Activated naive CD4-positive, alpha-beta T cell treated with anti-CD3 and anti-CD28 coated beads, Interleukin-2, amount 50 U/mL, for 72 hours (primary cell): ENCODE measurements around the gene ADARB1. TPM values are rescaled to one million over a fixed set of nuclear protein-coding genes. Genes with fewer than 3 reads are reported as not detected.
A peak's percentile ranks its signal among the peaks of the same experiment; 100 is the strongest.

Source experiments
- ATAC-seq, 2 donors: fragments of 150-1000 bp; cut with Tn5 transposase; 2 replicates each; pipeline ENCODE4 v1.10.0; 2021; ENCODE audit warnings: mild to moderate bottlenecking in 2 of 2, moderate library complexity in 2 of 2
- DNase-seq, 2 donors: peaks; one replicate each; pipeline ENCODE4 v3.0.0; 2021 to 2022; ENCODE audit warnings: low spot score in 2 of 2
- H3K27ac Mint-ChIP-seq, 2 donors: one replicate each; pipeline ENCODE4 v1.8.0; 2022; ENCODE audit warnings: mild to moderate bottlenecking in 2 of 2, mixed read lengths in 2 of 2
- H3K36me3 Mint-ChIP-seq, 2 donors: one replicate each; pipeline ENCODE4 v1.8.0; 2022; ENCODE audit warnings: mixed read lengths in 2 of 2
- H3K9me3 Mint-ChIP-seq, 2 donors: one replicate each; pipeline ENCODE4 v1.8.0; 2022; ENCODE audit warnings: mixed read lengths in 2 of 2
- total RNA-seq, 2 donors: library from RNA; stranded (reverse); gene quantifications; one replicate each; pipeline ENCODE4 v1.2.3, GENCODE V29; 2022

The ADARB1 gene
- total RNA-seq, 2 donors from 2014 or later, result 24.4 to 37.4 TPM

- Mint-ChIP-seq H3K27ac (peak overlapping the region; percentile 87 to 94), H3K9me3 (peaks cover 0 to 6% of the 10 kb centered on the region in 2 donors), H3K36me3 (peaks cover 9 to 16% of the 10 kb centered on the region in 2 donors)
- ATAC-seq, result peak in 1 of 2 donors; percentile 30
- peak in 1 of 2 donors; percentile 57 for DNase-seq
Measured at GRCh38 chr21:45078371-45078770, 4.0 kb downstream of the ADARB1 start.

DNA sequence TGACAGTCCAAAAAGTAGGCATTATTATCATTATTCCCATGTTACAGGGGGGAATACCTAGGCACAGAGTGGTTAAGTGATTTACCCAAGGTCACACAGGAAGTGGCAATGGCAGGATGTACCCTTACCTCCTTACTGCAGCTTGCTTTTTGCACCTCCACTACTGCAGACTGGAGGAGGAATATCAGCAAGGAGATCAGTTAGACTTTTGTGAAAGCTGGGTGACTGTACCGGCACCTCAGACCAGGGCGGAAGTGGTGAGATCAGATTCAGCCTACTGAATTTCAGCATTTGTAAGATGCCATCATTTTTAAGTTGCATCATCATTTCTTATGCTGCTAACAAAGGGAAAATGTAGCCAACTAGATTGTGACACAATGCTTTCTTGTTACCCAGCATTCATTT is 4.5 kb downstream of the ADARB1 start:
- Mint-ChIP-seq H3K9me3 (peaks cover 0 to 6% of the 10 kb centered on the region in 2 donors), H3K27ac (peak overlapping the region; percentile 94 to 98), H3K36me3 (peaks cover 9 to 15% of the 10 kb centered on the region in 2 donors)
- DNase-seq (peak; percentile 61 to 74), ATAC-seq (peak; percentile 72 to 82)

DNA sequence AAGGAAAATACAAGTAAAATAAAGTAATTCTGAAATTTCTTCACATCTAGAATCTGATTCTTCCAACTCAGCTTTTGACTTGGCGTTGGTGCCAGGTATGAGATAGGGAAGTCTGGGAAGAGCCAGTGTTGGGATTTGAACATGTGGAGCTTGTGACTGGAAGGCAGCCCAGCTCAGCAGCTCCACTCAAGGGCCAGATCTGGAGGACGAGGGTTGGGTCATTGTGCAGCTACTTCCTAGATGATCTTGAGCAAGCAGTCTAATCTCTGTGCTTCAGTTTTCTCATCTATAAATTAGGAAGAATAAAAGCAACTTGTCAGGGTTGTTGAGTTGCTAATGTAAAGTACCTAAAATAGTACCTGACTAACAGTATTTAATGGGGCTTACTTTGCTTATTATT is 5.0 kb downstream of the ADARB1 start:
- DNase-seq (peak in 1 of 2 donors; percentile 33), ATAC-seq (no peak)
- peaks cover 0 to 6% of the 10 kb centered on the region in 2 donors for H3K9me3 Mint-ChIP-seq
- peaks cover 9 to 16% of the 10 kb centered on the region in 2 donors for H3K36me3 Mint-ChIP-seq
- peak overlapping the region; percentile 94 to 98 for H3K27ac Mint-ChIP-seq

- no peak for ATAC-seq
- DNase-seq, result peak in 1 of 2 donors; percentile 7
- H3K36me3 Mint-ChIP-seq, result peaks cover 9 to 16% of the 10 kb centered on the region in 2 donors
- H3K9me3 Mint-ChIP-seq, result peaks cover 0 to 6% of the 10 kb centered on the region in 2 donors
- H3K27ac Mint-ChIP-seq, result peak overlapping the region; percentile 94 to 98
Measured at GRCh38 chr21:45080232-45080631, 5.9 kb downstream of the ADARB1 start.

DNA sequence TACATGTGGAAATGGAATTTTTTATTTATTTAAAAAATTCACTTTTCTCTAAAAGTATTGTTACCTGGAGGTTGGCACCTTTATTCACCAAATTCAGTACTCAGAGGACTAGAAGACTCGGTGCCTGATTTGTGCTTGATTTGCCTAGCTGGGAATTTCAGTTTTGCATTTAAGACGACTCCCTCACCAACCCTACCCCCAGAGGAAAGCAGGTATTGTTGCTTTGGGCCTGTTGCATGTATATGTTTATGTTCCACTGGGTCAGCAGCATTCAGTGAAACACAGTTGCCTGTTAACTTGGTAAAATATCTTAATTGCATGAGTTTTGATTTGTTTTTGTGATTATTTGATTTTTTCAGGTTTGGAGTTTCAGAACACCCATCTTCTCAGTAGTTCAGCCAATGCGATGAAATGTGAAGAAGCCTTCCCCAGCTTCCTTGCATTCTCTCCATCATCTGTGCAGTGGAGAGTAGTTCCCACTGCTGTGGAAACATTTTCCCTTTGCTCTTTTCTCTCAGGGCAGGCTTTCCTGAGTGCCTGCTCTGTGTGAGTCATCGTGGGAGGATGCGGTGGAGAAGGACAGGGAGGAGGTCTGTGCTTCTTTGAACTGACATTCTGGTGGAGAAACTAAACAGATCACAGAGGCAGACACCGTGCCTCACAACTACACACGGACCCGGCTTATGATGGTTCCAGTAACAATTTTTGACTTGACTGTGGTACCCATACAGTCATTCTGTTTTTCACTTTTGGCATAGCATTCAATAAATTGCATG is 6.4 kb downstream of the ADARB1 start:
- Mint-ChIP-seq H3K27ac (peak overlapping the region; percentile 63 to 77), H3K9me3 (peaks cover 0 to 6% of the 10 kb centered on the region in 2 donors), H3K36me3 (peaks cover 9 to 14% of the 10 kb centered on the region in 2 donors)
- ATAC-seq (peak; percentile 55 to 73), DNase-seq (peak; percentile 37 to 57)

- H3K27ac Mint-ChIP-seq, result peak overlapping the region; percentile 63 to 77
- ATAC-seq (no peak), DNase-seq (peak in 1 of 2 donors; percentile 37)
- peaks cover 0 to 6% of the 10 kb centered on the region in 2 donors for H3K9me3 Mint-ChIP-seq
- H3K36me3 Mint-ChIP-seq, result peaks cover 9 to 10% of the 10 kb centered on the region in 2 donors
Measured at GRCh38 chr21:45081636-45082035, 7.3 kb downstream of the ADARB1 start.

DNA sequence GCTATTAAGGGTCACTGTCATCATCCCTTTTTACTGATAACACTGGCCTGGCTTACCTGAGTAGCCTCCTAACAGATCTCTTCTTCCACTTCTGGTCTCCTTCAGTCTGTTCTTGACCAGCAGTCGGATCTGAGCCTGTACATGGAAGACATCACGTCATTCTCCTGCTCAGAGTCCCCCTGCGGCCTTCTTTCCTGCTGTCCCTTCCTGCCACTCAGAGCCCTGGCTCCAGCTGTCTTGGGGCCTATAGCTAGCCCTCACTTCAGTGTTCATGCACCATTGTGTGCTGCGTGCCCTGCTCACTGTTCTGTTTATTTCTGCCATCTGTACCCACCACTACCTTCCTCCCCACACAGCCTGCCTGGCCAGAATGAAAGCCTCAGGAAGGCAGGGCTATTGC is 8.4 kb downstream of the ADARB1 start:
- Mint-ChIP-seq H3K27ac (no peak overlapping the region), H3K36me3 (peaks cover 9 to 10% of the 10 kb centered on the region in 2 donors), H3K9me3 (peaks cover 0 to 6% of the 10 kb centered on the region in 2 donors)
- DNase-seq, result no peak
- no peak for ATAC-seq

GRCh38 chr21:45084121-45084520 is 9.7 kb downstream of the ADARB1 start:
- H3K36me3 Mint-ChIP-seq, result peaks cover 9 to 10% of the 10 kb centered on the region in 2 donors
- DNase-seq, result no peak
- peaks cover 0 to 6% of the 10 kb centered on the region in 2 donors for H3K9me3 Mint-ChIP-seq
- ATAC-seq, result peak in 1 of 2 donors; percentile 9
- H3K27ac Mint-ChIP-seq, result peak overlapping the region in 1 of 2 donors; percentile 71

- Mint-ChIP-seq H3K27ac (peak overlapping the region; percentile 32 to 71), H3K9me3 (peaks cover 0 to 2% of the 10 kb centered on the region in 2 donors), H3K36me3 (peaks cover 9 to 10% of the 10 kb centered on the region in 2 donors)
- ATAC-seq (peak in 1 of 2 donors; percentile 26), DNase-seq (no peak)
Measured at GRCh38 chr21:45084881-45085536, 10.6 kb downstream of the ADARB1 start.

DNA sequence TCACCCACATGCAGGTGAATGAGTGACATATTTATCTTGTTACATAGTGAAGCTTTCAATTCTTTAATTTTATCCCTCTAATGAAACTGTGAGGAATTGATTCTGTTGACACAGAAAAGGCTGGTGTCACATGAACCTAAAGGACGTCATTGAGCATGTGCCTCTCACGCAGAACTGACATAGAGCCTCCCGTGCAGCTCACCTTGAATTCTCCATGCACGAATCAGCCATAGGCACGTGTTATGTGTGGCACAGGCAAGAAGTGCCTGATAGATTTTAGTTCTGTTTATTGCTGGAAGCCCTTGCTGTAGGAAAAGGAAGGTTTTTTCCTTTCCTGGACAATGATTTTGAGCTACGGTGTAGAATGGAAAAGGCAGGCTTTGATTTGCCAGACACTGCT is 11.3 kb downstream of the ADARB1 start:
- H3K27ac Mint-ChIP-seq, result no peak overlapping the region

DNA sequence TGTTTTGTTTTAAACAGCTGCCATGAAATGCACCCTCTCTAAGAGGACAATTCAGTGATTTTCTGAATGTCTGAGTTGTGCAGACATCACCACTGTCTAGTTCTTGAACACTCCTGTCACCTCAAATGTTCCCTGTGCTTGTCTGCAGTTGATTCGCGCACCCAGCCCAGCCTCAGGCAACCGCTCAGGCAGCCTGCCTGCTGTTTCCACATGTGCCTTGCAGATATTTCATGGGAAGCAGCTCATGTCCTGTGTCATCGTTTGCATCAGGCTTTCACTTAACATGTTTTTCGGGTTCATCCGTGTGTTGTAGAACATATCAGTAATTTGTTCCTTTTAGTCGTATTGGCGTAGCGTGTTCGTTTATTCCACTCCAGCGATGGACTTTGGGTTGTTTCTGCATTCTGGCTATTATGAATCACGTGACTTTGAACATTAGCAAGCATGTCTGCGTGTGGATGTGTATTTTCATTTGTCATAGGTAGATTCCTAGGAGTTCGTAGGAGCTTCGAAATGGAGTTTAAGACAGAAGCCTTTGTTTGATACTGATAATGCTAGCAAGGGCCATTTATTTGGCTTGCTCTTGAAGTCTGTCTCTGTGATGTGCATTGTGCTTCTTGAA is 12.1 kb downstream of the ADARB1 start:
- H3K36me3 Mint-ChIP-seq, result peaks cover 5 to 6% of the 10 kb centered on the region in 2 donors
- H3K9me3 Mint-ChIP-seq, result no peaks in the 10 kb centered on the region

More for the DNA sequence above, 11.3 kb downstream of the ADARB1 start:
- peaks cover 9 to 10% of the 10 kb centered on the region in 2 donors for H3K36me3 Mint-ChIP-seq
- ATAC-seq (no peak), DNase-seq (no peak)
- no peaks in the 10 kb centered on the region for H3K9me3 Mint-ChIP-seq

DNA sequence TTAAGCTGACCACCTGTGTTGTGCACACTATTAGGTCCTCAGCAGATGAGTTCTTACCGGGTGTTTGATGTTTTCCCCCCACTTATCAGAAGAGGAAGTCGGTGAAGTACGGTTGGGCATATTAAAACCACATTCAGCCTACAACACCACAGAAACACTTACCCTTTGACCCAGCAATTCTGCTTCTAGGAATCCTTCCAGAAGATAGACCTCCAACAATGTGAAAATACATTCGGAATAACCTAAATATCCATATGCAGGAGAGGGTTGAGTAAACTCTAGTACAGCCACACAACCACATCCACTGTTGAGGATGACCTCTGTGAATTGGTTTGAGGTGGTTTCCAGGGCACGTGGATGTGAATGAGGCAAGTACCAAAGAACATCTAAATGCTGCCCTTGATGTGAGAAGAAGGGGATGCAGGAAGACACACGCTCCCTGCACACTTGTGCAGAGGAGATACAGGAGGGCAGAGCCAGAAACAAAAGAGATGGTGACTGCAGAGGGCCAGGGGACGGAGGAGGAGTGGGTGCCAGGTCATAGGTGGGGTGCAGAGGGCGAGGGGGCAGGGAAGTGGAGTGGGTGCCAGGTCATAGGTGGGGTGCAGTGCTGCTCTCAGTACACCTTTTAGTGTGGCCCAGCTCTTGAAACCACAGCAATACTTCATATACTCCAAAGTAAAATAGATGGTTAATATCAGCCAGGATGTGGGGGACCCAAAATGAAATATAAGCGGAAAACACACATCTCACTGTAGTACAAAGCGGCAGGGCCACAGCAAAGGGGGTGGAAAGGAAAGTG is 12.8 kb downstream of the ADARB1 start:
- ATAC-seq (peak; percentile 60), DNase-seq (no peak)
- Mint-ChIP-seq H3K27ac (peak overlapping the region in 1 of 2 donors; percentile 14), H3K9me3 (no peaks in the 10 kb centered on the region), H3K36me3 (peaks cover 0 to 4% of the 10 kb centered on the region in 2 donors)

More for the DNA sequence above, 12.1 kb downstream of the ADARB1 start:
- no peak overlapping the region for H3K27ac Mint-ChIP-seq
- DNase-seq, result no peak
- no peak for ATAC-seq

- H3K36me3 Mint-ChIP-seq, result peaks cover 0 to 4% of the 10 kb centered on the region in 2 donors
- H3K9me3 Mint-ChIP-seq, result no peaks in the 10 kb centered on the region
- no peak for ATAC-seq
- no peak overlapping the region for H3K27ac Mint-ChIP-seq
- no peak for DNase-seq
Measured at GRCh38 chr21:45088116-45088515, 13.7 kb downstream of the ADARB1 start.

- Mint-ChIP-seq H3K27ac (no peak overlapping the region), H3K36me3 (peaks cover 0 to 2% of the 10 kb centered on the region in 2 donors), H3K9me3 (no peaks in the 10 kb centered on the region)
- ATAC-seq, result peak in 1 of 2 donors; percentile 59
- DNase-seq, result no peak
Measured at GRCh38 chr21:45088729-45089128, 14.3 kb downstream of the ADARB1 start.

DNA sequence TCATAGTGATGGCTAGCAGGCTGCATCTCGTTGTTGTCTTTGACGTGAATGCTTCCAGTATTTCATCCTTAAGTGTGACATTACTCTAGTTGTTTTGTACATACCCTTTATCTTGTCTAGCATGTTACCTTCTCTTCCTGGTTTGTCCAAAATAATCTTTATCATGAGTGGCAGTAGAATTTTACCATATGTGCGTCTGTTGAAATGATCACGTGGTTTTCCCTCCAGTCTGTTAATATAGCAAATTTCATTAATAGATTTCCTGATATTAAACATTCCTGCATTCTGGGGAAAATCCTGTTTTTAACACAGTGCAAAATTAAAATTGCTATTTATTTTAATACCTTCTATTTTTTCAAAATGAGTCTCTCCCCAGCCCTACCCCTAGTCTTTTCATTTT is 15.6 kb downstream of the ADARB1 start:
- ATAC-seq (no peak), DNase-seq (no peak)
- Mint-ChIP-seq H3K9me3 (no peaks in the 10 kb centered on the region), H3K36me3 (no peaks in the 10 kb centered on the region), H3K27ac (no peak overlapping the region)

GRCh38 chr21:45090966-45091365 is 16.6 kb downstream of the ADARB1 start:
- Mint-ChIP-seq H3K36me3 (no peaks in the 10 kb centered on the region), H3K9me3 (no peaks in the 10 kb centered on the region), H3K27ac (no peak overlapping the region)
- no peak for ATAC-seq
- DNase-seq, result no peak
